HepG2 (cell line): ENCODE data around the gene DPY19L1. TPM values are rescaled to one million over a fixed set of nuclear protein-coding genes. Genes with fewer than 3 reads are reported as not detected.

Experiments
- ATAC-seq: fragments of 200-7000 bp; cut with Tn5 transposase; 3 replicates; pipeline ENCODE4 v1.9.1; 2020; ENCODE audit warnings: mild to moderate bottlenecking, moderate library complexity
- BruUV-seq: library from RNA; stranded (reverse); fragments of 400-500 nt; replicated peaks from 2 replicates; lab custom pipeline; 2021; lab: Mats Ljungman, UMichigan
- CTCF ChIA-PET: fragments of 300-600 bp; formaldehyde crosslinking; extraction: SDS; loops from one replicate; lab custom pipeline; 2021; ENCODE audit warnings: low total read pairs, inconsistent platforms, low intra/inter-chr PET ratio; lab: Yijun Ruan, JAX
- POLR2A ChIA-PET: fragments of 350-600 bp; sonication (Branson Sonifier 250); formaldehyde crosslinking; loops from one replicate; lab custom pipeline; 2020; ENCODE audit warnings: antibody characterized with exemption, inconsistent platforms; lab: Yijun Ruan, JAX
- DNase-seq: peaks from one replicate; pipeline ENCODE4 v3.0.0-alpha.2; 2015; ENCODE audit warnings: low spot score
- FAIRE-seq: peaks from 3 replicates; lab custom pipeline; 2011; peaks lifted over from hg19 to GRCh38; lab: Jason Lieb, UNC
- H2AFZ ChIP-seq: one replicate; pipeline ENCODE4 v1.6.1; 2011; ENCODE audit warnings: low read length, inconsistent platforms
- H3K27ac ChIP-seq: fragments of 300-600 bp; 3 replicates; pipeline ENCODE4 v1.8.0; 2011; ENCODE audit warnings: mixed run types, mild to moderate bottlenecking, mixed read lengths, low read length, inconsistent platforms; ENCODE audit not compliant: insufficient read depth; ENCODE audit errors: extremely low read length
- H3K27me3 ChIP-seq, 2 experiments: fragments of 200-600 bp in 1 of 2; 2 replicates in 1 of 2; 3 replicates in 1 of 2; pipeline versions ENCODE4 v1.6.0 to v1.8.0; 2011; ENCODE audit warnings: low read length in 2 of 2, mild to moderate bottlenecking in 2 of 2, moderate library complexity in 2 of 2, inconsistent platforms in 1 of 2; ENCODE audit not compliant: insufficient read depth in 2 of 2, control insufficient read depth in 1 of 2
- H3K36me3 ChIP-seq, 2 experiments: fragments of 200-600 bp in 1 of 2; replicated peaks in 1 of 2; 2 replicates in 1 of 2; 3 replicates in 1 of 2; pipeline versions ENCODE4 v1.5.1 to v1.8.0; 2011; ENCODE audit warnings: low read length in 2 of 2, inconsistent platforms in 1 of 2; ENCODE audit not compliant: insufficient read depth in 2 of 2, control insufficient read depth in 1 of 2
- H3K4me1 ChIP-seq: 2 replicates; pipeline ENCODE4 v1.5.1; 2012; ENCODE audit warnings: low read length, inconsistent platforms; ENCODE audit not compliant: insufficient read depth
- H3K4me2 ChIP-seq: 2 replicates; pipeline ENCODE4 v1.6.0; 2011; ENCODE audit warnings: low read depth, low read length, inconsistent platforms
- H3K4me3 ChIP-seq, 3 experiments: fragments of 200-600 bp in 1 of 3; sonication (generic), shearing (Covaris generic) in 1 of 3; replicated peaks in 1 of 3; 2 replicates each; pipeline ENCODE4 v1.5.1; 2011 to 2016; ENCODE audit warnings: low read length in 3 of 3, inconsistent platforms in 2 of 3, low read depth in 2 of 3, mild to moderate bottlenecking in 2 of 3, control low read depth in 1 of 3, mixed read lengths in 1 of 3; ENCODE audit not compliant: insufficient read depth in 1 of 3
- H3K79me2 ChIP-seq: one replicate; pipeline ENCODE4 v1.6.1; 2011; ENCODE audit warnings: low read length, inconsistent platforms; ENCODE audit not compliant: insufficient read depth
- H3K9ac ChIP-seq: 2 replicates; pipeline ENCODE4 v1.6.0; 2011; ENCODE audit warnings: mild to moderate bottlenecking, low read depth, low read length, inconsistent platforms; ENCODE audit not compliant: insufficient read depth
- H3K9me3 ChIP-seq: 2 replicates; pipeline ENCODE4 v1.5.1; 2012; ENCODE audit warnings: mild to moderate bottlenecking, low read length
- H4K20me1 ChIP-seq: 2 replicates; pipeline ENCODE4 v1.6.0; 2011; ENCODE audit warnings: inconsistent platforms, mild to moderate bottlenecking, low read length, moderate library complexity; ENCODE audit not compliant: insufficient read depth
- CHD4 ChIP-seq: fragments of 200-600 bp; sonication (generic); IDR thresholded peaks from 2 replicates; pipeline ENCODE4 v1.7.0; 2017; ENCODE audit warnings: mild to moderate bottlenecking, low read length, borderline replicate concordance
- KAT8 ChIP-seq: IDR thresholded peaks from 2 replicates; pipeline ENCODE4 v1.6.1; 2016; ENCODE audit warnings: missing genetic modification reagents, missing compliant biosample characterization
- TARDBP ChIP-seq: sonication (generic); formaldehyde crosslinking; IDR thresholded peaks from 2 replicates; pipeline ENCODE4 v1.8.0; 2022; ENCODE audit warnings: mild to moderate bottlenecking, missing genetic modification reagents
- TP53 ChIP-seq: sonication (generic); formaldehyde crosslinking; conservative IDR thresholded peaks from 2 replicates; pipeline ENCODE4 v1.4.0; 2020; ENCODE audit warnings: missing genetic modification reagents
- XRCC5 ChIP-seq: fragments of 200-400 bp; formaldehyde crosslinking; optimal IDR thresholded peaks from 2 replicates; pipeline ENCODE3; 2017; ENCODE audit warnings: mild to moderate bottlenecking, low read length
- ZNF724P ChIP-seq: sonication (generic); formaldehyde crosslinking; IDR thresholded peaks from 2 replicates; pipeline ENCODE4 v1.8.0; 2022; ENCODE audit warnings: missing genetic modification reagents, borderline replicate concordance
- in situ Hi-C: cut with HindIII; loops from 2 replicates; pipeline ENCODE4 v1.10.0; 2017; ENCODE audit warnings: low pct_unique_long_range_greater_than_20kb; ENCODE audit not compliant: extremely low pct_ligation_motif_present
- intact Hi-C: fragments of 100-400 bp; cut with micrococcal nuclease; formaldehyde crosslinking; loops from one replicate; pipeline ENCODE4 v1.10.0; 2022; ENCODE audit not compliant: unreplicated experiment
- polyA plus RNA-seq, 8 experiments: library from polyadenylated mRNA; depleted of rRNA in 3 of 8; stranded (reverse) in 7 of 8; unstranded in 1 of 8; fragments of >200 nt; fragmentation: Illumina TruSeq in 4 of 8; extraction: Trizol in 4 of 8; gene quantifications; 2 replicates each; pipeline versions ENCODE4 v1.2.1 to v1.2.3, GENCODE V29; 2011 to 2016; ENCODE audit warnings: low read depth in 4 of 8, missing spikeins in 1 of 8, mixed read lengths in 1 of 8; ENCODE audit not compliant: insufficient read depth in 1 of 8
- total RNA-seq, 5 experiments: library from RNA; depleted of rRNA; stranded (reverse); fragments of >200 nt; fragmentation: Illumina TruSeq; extraction: Trizol; gene quantifications; 2 replicates each; pipeline ENCODE4 v1.2.3, GENCODE V29; 2016; ENCODE audit warnings: low read depth in 1 of 5
- TF ChIP-seq, protein P1 (sequence below): sonication (generic); formaldehyde crosslinking; IDR thresholded peaks from 2 replicates; pipeline ENCODE4 v1.4.0; 2020; ENCODE audit warnings: missing genetic modification reagents
- TF ChIP-seq, protein P2 (sequence below): sonication (generic); formaldehyde crosslinking; IDR thresholded peaks from 2 replicates; pipeline ENCODE4 v1.5.0; 2020; ENCODE audit warnings: missing genetic modification reagents

The DPY19L1 gene
- total and polyA plus RNA-seq, 2 of the 13 experiments (the other 11 are each of a cell fraction or from before 2014, with no cell fraction given) = 18.9 to 32.6 TPM

DNA sequence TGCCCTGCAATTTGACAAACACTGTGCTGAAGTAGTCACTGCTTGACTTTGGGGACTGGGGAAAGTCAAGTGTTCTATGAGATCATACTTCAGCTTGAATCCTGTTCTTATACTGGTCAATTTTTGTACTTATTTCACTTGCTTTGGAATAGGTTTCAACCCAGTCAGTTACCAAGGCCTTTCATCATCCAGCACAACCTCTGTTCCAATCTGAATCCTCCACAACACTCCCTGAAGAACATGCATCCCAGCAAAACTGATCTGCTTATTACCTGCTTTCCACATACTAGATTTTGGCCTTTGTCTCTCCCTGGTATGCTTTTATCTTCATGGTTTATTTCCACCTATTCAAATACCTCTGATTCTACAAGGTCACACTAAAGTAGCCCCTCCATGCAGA, 29.5 kb downstream of the DPY19L1 start:
- H3K4me1 ChIP-seq = peaks cover 18% of the 10 kb centered on the region; the same call in 1 of the 2 replicates
- no peaks in the 10 kb centered on the region for H3K27me3 ChIP-seq
- intact Hi-C loops (no loop called here), in situ Hi-C loops (no loop called here)
- POLR2A ChIA-PET = no interaction called here
- FAIRE-seq (no peak), ATAC-seq (no peak)
- H4K20me1 ChIP-seq = no peaks in the 10 kb centered on the region
- BruUV-seq = no TSS peak
- H2AFZ ChIP-seq = no peak overlapping the region
- no peaks in the 10 kb centered on the region for H3K79me2 ChIP-seq
- H3K9me3 ChIP-seq = no peaks in the 10 kb centered on the region
- TF ChIP-seq, protein P1, sequence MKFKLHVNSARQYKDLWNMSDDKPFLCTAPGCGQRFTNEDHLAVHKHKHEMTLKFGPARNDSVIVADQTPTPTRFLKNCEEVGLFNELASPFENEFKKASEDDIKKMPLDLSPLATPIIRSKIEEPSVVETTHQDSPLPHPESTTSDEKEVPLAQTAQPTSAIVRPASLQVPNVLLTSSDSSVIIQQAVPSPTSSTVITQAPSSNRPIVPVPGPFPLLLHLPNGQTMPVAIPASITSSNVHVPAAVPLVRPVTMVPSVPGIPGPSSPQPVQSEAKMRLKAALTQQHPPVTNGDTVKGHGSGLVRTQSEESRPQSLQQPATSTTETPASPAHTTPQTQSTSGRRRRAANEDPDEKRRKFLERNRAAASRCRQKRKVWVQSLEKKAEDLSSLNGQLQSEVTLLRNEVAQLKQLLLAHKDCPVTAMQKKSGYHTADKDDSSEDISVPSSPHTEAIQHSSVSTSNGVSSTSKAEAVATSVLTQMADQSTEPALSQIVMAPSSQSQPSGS = no peak
- no peak for TF ChIP-seq TP53 (CRISPR knock-in tag)
- no peak for TF ChIP-seq XRCC5
- no peak for TF ChIP-seq TARDBP (CRISPR knock-in tag)
- TF ChIP-seq, protein P2, sequence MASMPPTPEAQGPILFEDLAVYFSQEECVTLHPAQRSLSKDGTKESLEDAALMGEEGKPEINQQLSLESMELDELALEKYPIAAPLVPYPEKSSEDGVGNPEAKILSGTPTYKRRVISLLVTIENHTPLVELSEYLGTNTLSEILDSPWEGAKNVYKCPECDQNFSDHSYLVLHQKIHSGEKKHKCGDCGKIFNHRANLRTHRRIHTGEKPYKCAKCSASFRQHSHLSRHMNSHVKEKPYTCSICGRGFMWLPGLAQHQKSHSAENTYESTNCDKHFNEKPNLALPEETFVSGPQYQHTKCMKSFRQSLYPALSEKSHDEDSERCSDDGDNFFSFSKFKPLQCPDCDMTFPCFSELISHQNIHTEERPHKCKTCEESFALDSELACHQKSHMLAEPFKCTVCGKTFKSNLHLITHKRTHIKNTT (CRISPR knock-in tag) = no peak
- TF ChIP-seq KAT8 (CRISPR knock-in tag) = no peak
- no peak for TF ChIP-seq ZNF724P (CRISPR knock-in tag)
- no peak for TF ChIP-seq CHD4
- TF ChIP-seq, all 625 proteins: peak for 0
- H3K4me3 ChIP-seq = no peak overlapping the region
- H3K36me3 ChIP-seq = peaks cover 7 to 12% of the 10 kb centered on the region in 2 experiments; a peak in 3 of 5 replicates
- no peak overlapping the region for H3K4me2 ChIP-seq
- DNase-seq = no peak
- H3K27ac ChIP-seq = no peak overlapping the region
- no peak overlapping the region for H3K9ac ChIP-seq
- CTCF ChIA-PET = no interaction called here
